Natural killer cell (primary cell): ENCODE results near the gene C22orf15. TPM values are rescaled to one million over a fixed set of nuclear protein-coding genes. Genes with fewer than 3 reads are reported as not detected.
A peak's percentile ranks its signal among the peaks of the same experiment; 100 is the strongest.

Experiments used
- ATAC-seq, 3 donors: fragments of 150-1000 bp in 2 of 3; fragments of 200-7000 bp in 1 of 3; cut with Tn5 transposase; 1 replicate in 1 of 3; 2 replicates in 2 of 3; pipeline ENCODE4 v1.10.0; 2021; ENCODE audit warnings: mild to moderate bottlenecking in 2 of 3, moderate library complexity in 2 of 3
- DNase-seq, 2 donors: peaks; one replicate each; pipeline versions ENCODE4 v3.0.0 to v3.0.0-alpha.2; 2013 to 2021; ENCODE audit warnings: mixed read lengths in 1 of 2
- H3K27ac ChIP-seq: one replicate; pipeline ENCODE4 v1.5.1; 2013; ENCODE audit warnings: mild to moderate bottlenecking, low read length
- H3K27me3 ChIP-seq: one replicate; pipeline ENCODE4 v1.6.1; 2013; ENCODE audit warnings: low read length; ENCODE audit not compliant: control insufficient read depth, insufficient read depth
- H3K36me3 ChIP-seq: one replicate; pipeline ENCODE4 v1.6.1; 2013; ENCODE audit warnings: low read length; ENCODE audit not compliant: control insufficient read depth, insufficient read depth
- H3K4me1 ChIP-seq: one replicate; pipeline ENCODE4 v1.6.1; 2013; ENCODE audit warnings: low read length; ENCODE audit not compliant: control insufficient read depth, insufficient read depth
- H3K4me3 ChIP-seq: one replicate; pipeline ENCODE4 v1.5.1; 2013; ENCODE audit warnings: low read length
- H3K9me3 ChIP-seq: one replicate; pipeline ENCODE4 v1.6.1; 2013; ENCODE audit warnings: low read length; ENCODE audit not compliant: control insufficient read depth, insufficient read depth
- H3K27ac Mint-ChIP-seq, 2 donors: one replicate each; pipeline ENCODE4 v1.8.0; 2022; ENCODE audit warnings: mild to moderate bottlenecking in 2 of 2, mixed read lengths in 2 of 2, moderate library complexity in 1 of 2
- H3K27me3 Mint-ChIP-seq, 2 donors: one replicate each; pipeline ENCODE4 v1.8.0; 2022; ENCODE audit warnings: low read depth in 2 of 2, mixed read lengths in 2 of 2
- H3K36me3 Mint-ChIP-seq: one replicate; pipeline ENCODE4 v1.8.0; 2022; ENCODE audit warnings: mixed read lengths
- H3K4me1 Mint-ChIP-seq, 2 donors: one replicate each; pipeline ENCODE4 v1.8.0; 2022; ENCODE audit warnings: mixed read lengths in 2 of 2
- H3K4me3 Mint-ChIP-seq: one replicate; pipeline ENCODE4 v1.8.0; 2022; ENCODE audit warnings: mild to moderate bottlenecking, moderate library complexity, mixed read lengths
- H3K9me3 Mint-ChIP-seq, 2 donors: one replicate each; pipeline ENCODE4 v1.8.0; 2022; ENCODE audit warnings: mixed read lengths in 2 of 2
- CTCF ChIP-seq: fragments of 200-600 bp; IDR thresholded peaks from one replicate; pipeline ENCODE4 v1.8.0; 2022; ENCODE audit warnings: antibody characterized with exemption
- WGBS: methylation state at CpG from one replicate; pipeline ENCODE4 v1.1.7; 2013; ENCODE audit warnings: missing lambda C conversion rate; ENCODE audit not compliant: insufficient coverage; 5-methylcytosine and 5-hydroxymethylcytosine counted together
- intact Hi-C: fragments of 100-400 bp; cut with micrococcal nuclease; formaldehyde crosslinking; loops from one replicate; pipeline ENCODE4 v1.14.2; 2022
- total RNA-seq, 4 donors: library from RNA; stranded (reverse); fragments of 120-200 nt in 1 of 4; gene quantifications; one replicate each; pipeline versions ENCODE4 v1.2.3 to v1.2.4, GENCODE V29; 2013 to 2022

The C22orf15 gene
- total RNA-seq, 3 donors from 2014 or later (not counting 1 experiment from before 2014, with no cell fraction given) = not detected

- ATAC-seq (no peak), DNase-seq (no peak)
- no peak overlapping the region for H3K27ac Mint-ChIP-seq
- H3K27me3 Mint-ChIP-seq = no peaks in the 10 kb centered on the region
- intact Hi-C loops = no loop called here
- no peaks in the 10 kb centered on the region for H3K27me3 ChIP-seq
- peaks cover 23% of the 10 kb centered on the region for H3K4me1 ChIP-seq
- H3K9me3 ChIP-seq = no peaks in the 10 kb centered on the region
- TF ChIP-seq CTCF = no peak
- no peak overlapping the region for H3K4me3 ChIP-seq
- no peak overlapping the region for H3K4me3 Mint-ChIP-seq
- peak overlapping the region; percentile 57 for H3K27ac ChIP-seq
- H3K9me3 Mint-ChIP-seq = no peaks in the 10 kb centered on the region
- H3K36me3 Mint-ChIP-seq = no peaks in the 10 kb centered on the region
- H3K36me3 ChIP-seq = peaks cover 60% of the 10 kb centered on the region
- 78% methylated on average over 18 of the region's 18 CpGs for WGBS
- peaks cover 0 to 11% of the 10 kb centered on the region in 2 donors for H3K4me1 Mint-ChIP-seq
Measured at GRCh38 chr22:23800297-23801237, 37.8 kb downstream of the C22orf15 start.

GRCh38 chr22:23801238-23801821 lies 38.5 kb downstream of the C22orf15 start:
- H3K4me1 Mint-ChIP-seq = peaks cover 0 to 10% of the 10 kb centered on the region in 2 donors
- H3K27ac Mint-ChIP-seq = no peak overlapping the region
- WGBS = 90% methylated on average over 11 of the region's 11 CpGs
- no peak overlapping the region for H3K4me3 ChIP-seq
- no peaks in the 10 kb centered on the region for H3K9me3 Mint-ChIP-seq
- no peaks in the 10 kb centered on the region for H3K9me3 ChIP-seq
- DNase-seq (no peak), ATAC-seq (no peak)
- H3K27ac ChIP-seq = peak overlapping the region; percentile 57
- H3K36me3 Mint-ChIP-seq = no peaks in the 10 kb centered on the region
- H3K4me3 Mint-ChIP-seq = no peak overlapping the region
- H3K4me1 ChIP-seq = peaks cover 23% of the 10 kb centered on the region
- no peak for TF ChIP-seq CTCF
- no peaks in the 10 kb centered on the region for H3K27me3 ChIP-seq
- intact Hi-C loops = no loop called here
- H3K36me3 ChIP-seq = peaks cover 60% of the 10 kb centered on the region
- no peaks in the 10 kb centered on the region for H3K27me3 Mint-ChIP-seq

GRCh38 chr22:23801886-23802377 lies 39.1 kb downstream of the C22orf15 start:
- peaks cover 23% of the 10 kb centered on the region for H3K4me1 ChIP-seq

More at GRCh38 chr22:23801886-23802377, 39.1 kb downstream of the C22orf15 start:
- Histone ChIP-seq H3K36me3 (peaks cover 61% of the 10 kb centered on the region), H3K9me3 (no peaks in the 10 kb centered on the region), H3K27me3 (no peaks in the 10 kb centered on the region), H3K4me3 (no peak overlapping the region), H3K27ac (peak overlapping the region; percentile 57)
- no peaks in the 10 kb centered on the region for H3K27me3 Mint-ChIP-seq
- H3K36me3 Mint-ChIP-seq = no peaks in the 10 kb centered on the region
- H3K4me1 Mint-ChIP-seq = peaks cover 0 to 6% of the 10 kb centered on the region in 2 donors
- no peaks in the 10 kb centered on the region for H3K9me3 Mint-ChIP-seq
- H3K4me3 Mint-ChIP-seq = no peak overlapping the region
- no peak for DNase-seq
- 98% methylated on average over 8 of the region's 8 CpGs for WGBS
- no peak for TF ChIP-seq CTCF
- no peak for ATAC-seq
- intact Hi-C loops = no loop called here
- H3K27ac Mint-ChIP-seq = no peak overlapping the region
